ENCODE measurements around the gene VAV3. TPM values are rescaled to one million over a fixed set of nuclear protein-coding genes. Genes with fewer than 3 reads are reported as not detected.

The VAV3 gene
- polyA plus RNA-seq, 1 donor (not counting 4 experiments of a cell fraction or from before 2014, with no cell fraction given), result 19.6 TPM

DNA sequence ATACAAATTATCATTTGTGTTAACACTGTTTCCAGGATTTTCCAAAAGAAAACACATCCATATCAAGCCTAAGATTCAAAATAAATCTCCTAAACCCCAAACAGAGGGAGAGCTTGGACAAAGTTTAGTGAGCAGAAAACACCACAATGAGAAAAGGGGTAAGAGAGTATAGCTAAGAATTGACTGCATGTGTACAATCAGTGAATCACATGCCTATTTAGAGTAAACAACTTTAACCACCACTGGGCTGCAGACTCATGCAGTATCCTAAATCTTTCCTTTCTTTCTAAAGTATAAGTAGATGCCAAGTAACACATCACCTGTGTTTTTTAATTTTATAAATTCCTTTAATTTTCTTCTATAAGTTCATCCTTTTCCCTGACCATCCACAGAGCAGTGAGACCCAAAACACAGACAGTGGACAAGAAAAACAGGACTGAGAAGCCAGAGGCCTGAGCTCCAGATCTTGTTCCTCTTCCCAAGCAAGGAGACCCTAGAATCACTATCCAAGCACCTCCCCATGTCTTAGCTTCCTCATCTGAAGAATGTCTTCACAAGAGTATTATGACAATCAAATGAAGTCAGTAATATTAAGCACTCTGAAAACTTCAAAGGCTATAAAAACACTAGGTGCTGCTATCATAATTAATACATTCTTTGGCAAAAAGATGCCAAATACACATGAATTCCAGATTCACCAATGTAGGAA lies 93.1 kb downstream of the VAV3 start:
- no peaks in the 10 kb centered on the region for H3K79me2 ChIP-seq (ENCODE audit: control insufficient read depth, insufficient read depth, low read length)
- H3K9me3 ChIP-seq (ENCODE audit: control insufficient read depth, low read depth, low read length), result no peaks in the 10 kb centered on the region
- H2AFZ ChIP-seq (ENCODE audit: control insufficient read depth, low read length), result no peak overlapping the region
- dilution Hi-C loops (cut with MboI; ENCODE audit: extremely low pct_ligation_motif_present, low sequenced_read_pairs), result no loop called here
- DNase-seq (ENCODE audit: low read depth, low spot score) (no peak), FAIRE-seq (no peak)
- H3K27ac ChIP-seq (ENCODE audit: control insufficient read depth, insufficient read depth, low read length), result no peak overlapping the region
- H4K20me1 ChIP-seq (ENCODE audit: control insufficient read depth, extremely low read depth, insufficient read depth, low read length), result no peaks in the 10 kb centered on the region
- no peak overlapping the region for H3K4me3 ChIP-seq (ENCODE audit: control insufficient read depth in 2 of 3, extremely low read depth in 1 of 3, insufficient read depth in 2 of 3, low read depth in 1 of 3, low read length in 3 of 3)
- H3K9ac ChIP-seq (ENCODE audit: control insufficient read depth, extremely low read depth, insufficient read depth, low read length), result no peak overlapping the region
- H3K36me3 ChIP-seq (ENCODE audit: control insufficient read depth in 2 of 2, extremely low read depth in 1 of 2, insufficient read depth in 2 of 2, low read length in 2 of 2), result no peaks in the 10 kb centered on the region
- H3K4me2 ChIP-seq (ENCODE audit: control insufficient read depth, extremely low read depth, insufficient read depth, low read depth, low read length), result no peak overlapping the region
- TF ChIP-seq, protein P1, sequence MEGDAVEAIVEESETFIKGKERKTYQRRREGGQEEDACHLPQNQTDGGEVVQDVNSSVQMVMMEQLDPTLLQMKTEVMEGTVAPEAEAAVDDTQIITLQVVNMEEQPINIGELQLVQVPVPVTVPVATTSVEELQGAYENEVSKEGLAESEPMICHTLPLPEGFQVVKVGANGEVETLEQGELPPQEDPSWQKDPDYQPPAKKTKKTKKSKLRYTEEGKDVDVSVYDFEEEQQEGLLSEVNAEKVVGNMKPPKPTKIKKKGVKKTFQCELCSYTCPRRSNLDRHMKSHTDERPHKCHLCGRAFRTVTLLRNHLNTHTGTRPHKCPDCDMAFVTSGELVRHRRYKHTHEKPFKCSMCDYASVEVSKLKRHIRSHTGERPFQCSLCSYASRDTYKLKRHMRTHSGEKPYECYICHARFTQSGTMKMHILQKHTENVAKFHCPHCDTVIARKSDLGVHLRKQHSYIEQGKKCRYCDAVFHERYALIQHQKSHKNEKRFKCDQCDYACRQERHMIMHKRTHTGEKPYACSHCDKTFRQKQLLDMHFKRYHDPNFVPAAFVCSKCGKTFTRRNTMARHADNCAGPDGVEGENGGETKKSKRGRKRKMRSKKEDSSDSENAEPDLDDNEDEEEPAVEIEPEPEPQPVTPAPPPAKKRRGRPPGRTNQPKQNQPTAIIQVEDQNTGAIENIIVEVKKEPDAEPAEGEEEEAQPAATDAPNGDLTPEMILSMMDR (optimal IDR thresholded peaks at IDR 0.05 in 1 of 3, IDR thresholded peaks at IDR 0.05 in 1 of 3, conservative IDR thresholded peaks at IDR 0.05 in 1 of 3; ENCODE audit: extremely low read depth in 1 of 3, insufficient read depth in 2 of 3, low read length in 3 of 3), result no peak
- no peak for TF ChIP-seq EZH2 (IDR thresholded peaks at IDR 0.05; ENCODE audit: low read length)
- no peaks in the 10 kb centered on the region for H3K9me1 ChIP-seq (ENCODE audit: control insufficient read depth, extremely low read depth, insufficient read depth, low read length)
- H3K4me1 ChIP-seq (ENCODE audit: control insufficient read depth, extremely low read depth, insufficient read depth, low read length), result peaks cover under 1% of the 10 kb centered on the region
- peaks cover 4% of the 10 kb centered on the region for H3K27me3 ChIP-seq (ENCODE audit: control insufficient read depth, extremely low read depth, insufficient read depth, low read length)

GRCh38 chr1:107871259-107871658 lies 93.7 kb downstream of the VAV3 start:
- DNase-seq (ENCODE audit: low read depth, low spot score) (no peak), FAIRE-seq (no peak)
- TF ChIP-seq, protein P1 (optimal IDR thresholded peaks at IDR 0.05 in 1 of 3, IDR thresholded peaks at IDR 0.05 in 1 of 3, conservative IDR thresholded peaks at IDR 0.05 in 1 of 3; ENCODE audit: extremely low read depth in 1 of 3, insufficient read depth in 2 of 3, low read length in 3 of 3), result no peak
- TF ChIP-seq EZH2 (IDR thresholded peaks at IDR 0.05; ENCODE audit: low read length), result no peak
- no peaks in the 10 kb centered on the region for H3K36me3 ChIP-seq (ENCODE audit: control insufficient read depth in 2 of 2, extremely low read depth in 1 of 2, insufficient read depth in 2 of 2, low read length in 2 of 2)
- no peaks in the 10 kb centered on the region for H3K4me1 ChIP-seq (ENCODE audit: control insufficient read depth, extremely low read depth, insufficient read depth, low read length)
- H3K27ac ChIP-seq (ENCODE audit: control insufficient read depth, insufficient read depth, low read length), result no peak overlapping the region
- H4K20me1 ChIP-seq (ENCODE audit: control insufficient read depth, extremely low read depth, insufficient read depth, low read length), result no peaks in the 10 kb centered on the region
- H3K4me3 ChIP-seq (ENCODE audit: control insufficient read depth in 2 of 3, extremely low read depth in 1 of 3, insufficient read depth in 2 of 3, low read depth in 1 of 3, low read length in 3 of 3), result no peak overlapping the region
- H3K4me2 ChIP-seq (ENCODE audit: control insufficient read depth, extremely low read depth, insufficient read depth, low read depth, low read length), result no peak overlapping the region
- H3K9me3 ChIP-seq (ENCODE audit: control insufficient read depth, low read depth, low read length), result no peaks in the 10 kb centered on the region
- H2AFZ ChIP-seq (ENCODE audit: control insufficient read depth, low read length), result no peak overlapping the region
- H3K27me3 ChIP-seq (ENCODE audit: control insufficient read depth, extremely low read depth, insufficient read depth, low read length), result peaks cover 4% of the 10 kb centered on the region
- H3K79me2 ChIP-seq (ENCODE audit: control insufficient read depth, insufficient read depth, low read length), result no peaks in the 10 kb centered on the region
- no peak overlapping the region for H3K9ac ChIP-seq (ENCODE audit: control insufficient read depth, extremely low read depth, insufficient read depth, low read length)
- no peaks in the 10 kb centered on the region for H3K9me1 ChIP-seq (ENCODE audit: control insufficient read depth, extremely low read depth, insufficient read depth, low read length)
- dilution Hi-C loops (cut with MboI; ENCODE audit: extremely low pct_ligation_motif_present, low sequenced_read_pairs), result no loop called here
